Activated CD8-positive, alpha-beta T cell treated with anti-CD3 and anti-CD28 coated beads for 36 hours (primary cell): ENCODE measurements around the gene TMEM169. TPM values are rescaled to one million over a fixed set of nuclear protein-coding genes. Genes with fewer than 3 reads are reported as not detected.

Source experiments
- ATAC-seq: fragments of 200-7000 bp; cut with Tn5 transposase; one replicate; pipeline ENCODE4 v1.10.0; 2021; ENCODE audit warnings: mild to moderate bottlenecking, moderate library complexity
- CTCF ChIA-PET: fragments of 350-600 bp; sonication (Branson Sonifier 250); formaldehyde crosslinking; loops from one replicate; lab custom pipeline; 2021; ENCODE audit warnings: antibody characterized with exemption; lab: Charles Lee
- POLR2A ChIA-PET: fragments of 350-600 bp; sonication (Branson Sonifier 250); formaldehyde crosslinking; loops from one replicate; lab custom pipeline; 2021; ENCODE audit warnings: antibody characterized with exemption; lab: Charles Lee
- DNase-seq: peaks from one replicate; pipeline ENCODE4 v3.0.0-alpha.2; 2020
- H3K27ac Mint-ChIP-seq: one replicate; pipeline ENCODE4 v1.8.0; 2021; ENCODE audit warnings: mild to moderate bottlenecking, mixed read lengths
- H3K27me3 Mint-ChIP-seq: one replicate; pipeline ENCODE4 v1.8.0; 2021; ENCODE audit warnings: mixed read lengths
- H3K36me3 Mint-ChIP-seq: one replicate; pipeline ENCODE4 v1.8.0; 2021; ENCODE audit warnings: low read depth, mixed read lengths
- H3K4me1 Mint-ChIP-seq: one replicate; pipeline ENCODE4 v1.8.0; 2021; ENCODE audit warnings: low read depth, mixed read lengths
- H3K4me3 Mint-ChIP-seq: one replicate; pipeline ENCODE4 v1.8.0; 2021; ENCODE audit warnings: mild to moderate bottlenecking, moderate library complexity, mixed read lengths
- H3K9me3 Mint-ChIP-seq: one replicate; pipeline ENCODE4 v1.8.0; 2021; ENCODE audit warnings: mixed read lengths
- CTCF ChIP-seq: fragments of 200-600 bp; IDR thresholded peaks from one replicate; pipeline ENCODE4 v1.8.0; 2022; ENCODE audit warnings: antibody characterized with exemption, mild to moderate bottlenecking
- intact Hi-C: fragments of 100-400 bp; cut with micrococcal nuclease; formaldehyde crosslinking; loops from one replicate; pipeline ENCODE4 v1.10.0; 2022
- total RNA-seq, 2 experiments: library from RNA; stranded (reverse); gene quantifications; one replicate each; pipeline ENCODE4 v1.2.3, GENCODE V29; 2021

TMEM169 gene
- total RNA-seq, 2 experiments from 2014 or later: 0.76 to 0.83 TPM

- Mint-ChIP-seq H3K9me3 (no peaks in the 10 kb centered on the region), H3K36me3 (no peaks in the 10 kb centered on the region), H3K27me3 (no peaks in the 10 kb centered on the region), H3K4me3 (peak overlapping the region; percentile 24), H3K27ac (peak overlapping the region; percentile 86), H3K4me1 (peaks cover 53% of the 10 kb centered on the region)
- intact Hi-C loops: no loop called here
- CTCF ChIA-PET: interaction anchor here (0.7 to 4.1 kb wide), 7 partner anchors 9 to 52 kb away, joined by 3 to 18 read pairs (median 4); partner anchors contain the start of gene XRCC5
- no peak for TF ChIP-seq CTCF
- peak; percentile 15 for ATAC-seq
- POLR2A ChIA-PET: interaction anchor here (1.4 to 7.0 kb wide), 3 partner anchors 8 to 33 kb away, joined by 3 to 41 read pairs (median 20); partner anchors contain the start of gene XRCC5
- peak; percentile 37 for DNase-seq
Observed at GRCh38 chr2:216084547-216084946, 2.8 kb downstream of the TMEM169 start.

- ChIA-PET CTCF (interaction anchor here (4.1 kb wide), 1 partner anchor 27 kb away, joined by 11 read pairs; no protein-coding TSS in a partner anchor), POLR2A (interaction anchor here (7.0 kb wide), 1 partner anchor 22 kb away, joined by 41 read pairs; the partner anchor contains the start of gene XRCC5)
- TF ChIP-seq CTCF: no peak
- no peaks in the 10 kb centered on the region for H3K9me3 Mint-ChIP-seq
- no peak overlapping the region for H3K4me3 Mint-ChIP-seq
- H3K27ac Mint-ChIP-seq: no peak overlapping the region
- no peaks in the 10 kb centered on the region for H3K36me3 Mint-ChIP-seq
- DNase-seq (no peak), ATAC-seq (no peak)
- intact Hi-C loops: no loop called here
- peaks cover 61% of the 10 kb centered on the region for H3K4me1 Mint-ChIP-seq
- H3K27me3 Mint-ChIP-seq: no peaks in the 10 kb centered on the region
Observed at GRCh38 chr2:216086207-216086893, 4.6 kb downstream of the TMEM169 start.

GRCh38 chr2:216090369-216090786, 8.7 kb downstream of the TMEM169 start:
- Mint-ChIP-seq H3K27me3 (no peaks in the 10 kb centered on the region), H3K36me3 (no peaks in the 10 kb centered on the region), H3K4me1 (peaks cover 25% of the 10 kb centered on the region), H3K9me3 (no peaks in the 10 kb centered on the region), H3K27ac (peak overlapping the region; percentile 75), H3K4me3 (no peak overlapping the region)
- intact Hi-C loops: no loop called here
- TF ChIP-seq CTCF: no peak
- ChIA-PET POLR2A (interaction anchor here (0.8 to 2.5 kb wide), 2 partner anchors 19 to 29 kb away, joined by 3 to 15 read pairs; partner anchors contain the start of gene XRCC5), CTCF (interaction anchor here (1.0 to 1.5 kb wide), 4 partner anchors 9 to 20 kb away, joined by 3 read pairs; partner anchors contain the start of genes PECR and TMEM169)
- DNase-seq: no peak
- ATAC-seq: peak; percentile 83

- Mint-ChIP-seq H3K4me1 (peaks cover 19% of the 10 kb centered on the region), H3K27me3 (no peaks in the 10 kb centered on the region), H3K27ac (no peak overlapping the region), H3K9me3 (no peaks in the 10 kb centered on the region), H3K36me3 (no peaks in the 10 kb centered on the region), H3K4me3 (no peak overlapping the region)
- TF ChIP-seq CTCF: no peak
- no peak for ATAC-seq
- DNase-seq: no peak
- intact Hi-C loops: no loop called here
- POLR2A ChIA-PET: interaction anchor here (1.7 to 3.8 kb wide), 2 partner anchors 10 to 27 kb away, joined by 5 to 20 read pairs; partner anchors contain the start of genes PECR and TMEM169
- CTCF ChIA-PET: interaction anchor here (0.9 to 2.3 kb wide), 5 partner anchors 17 to 59 kb away, joined by 3 to 8 read pairs (median 3); partner anchors contain the start of gene XRCC5
Observed at GRCh38 chr2:216092646-216093045, 10.9 kb downstream of the TMEM169 start.
